DND-41 (cell line): ENCODE data around the gene JAKMIP1.
"Not testable (repeated sequence)": the region's sequence is repeated elsewhere in the genome, so short reads cannot be mapped to it uniquely, and the experiment has no call there.

Experiments
- ATAC-seq: fragments of 200-7000 bp; cut with Tn5 transposase; 3 replicates; pipeline ENCODE4 v1.9.1; 2021; ENCODE audit warnings: low read depth; ENCODE audit not compliant: insufficient read depth
- DNase-seq: peaks from one replicate; pipeline ENCODE4 v3.0.0-alpha.2; 2020
- H2AFZ ChIP-seq: 2 replicates; pipeline ENCODE4 v1.6.0; 2012; ENCODE audit warnings: low read depth, low read length
- H3K27ac ChIP-seq: 2 replicates; pipeline ENCODE4 v1.5.1; 2012; ENCODE audit warnings: low read length, inconsistent platforms
- H3K27me3 ChIP-seq: fragments of 200-600 bp; sonication (generic); 2 replicates; pipeline ENCODE4 v1.6.0; 2012; ENCODE audit warnings: low read length, mild to moderate bottlenecking, inconsistent platforms; ENCODE audit not compliant: insufficient read depth, poor library complexity
- H3K36me3 ChIP-seq: 2 replicates; pipeline ENCODE4 v1.5.1; 2012; ENCODE audit warnings: low read length, inconsistent platforms; ENCODE audit not compliant: insufficient read depth
- H3K4me1 ChIP-seq: 2 replicates; pipeline ENCODE4 v1.5.1; 2012; ENCODE audit warnings: mild to moderate bottlenecking, low read length; ENCODE audit not compliant: insufficient read depth
- H3K4me2 ChIP-seq: 2 replicates; pipeline ENCODE4 v1.6.0; 2012; ENCODE audit warnings: mild to moderate bottlenecking, moderate library complexity, low read length, inconsistent platforms; ENCODE audit not compliant: insufficient read depth
- H3K4me3 ChIP-seq, 2 experiments: fragments of 200-600 bp in 1 of 2; shearing (Covaris generic) in 1 of 2; 2 replicates each; pipeline ENCODE4 v1.5.1; 2012 to 2016; ENCODE audit warnings: inconsistent platforms in 2 of 2, low read length in 2 of 2, mild to moderate bottlenecking in 2 of 2, low read depth in 1 of 2, moderate library complexity in 1 of 2
- H3K79me2 ChIP-seq: 2 replicates; pipeline ENCODE4 v1.6.0; 2012; ENCODE audit warnings: low read length, inconsistent platforms; ENCODE audit not compliant: insufficient read depth
- H3K9ac ChIP-seq: 2 replicates; pipeline ENCODE4 v1.6.0; 2012; ENCODE audit warnings: low read depth, mild to moderate bottlenecking, inconsistent platforms, low read length, moderate library complexity
- H3K9me3 ChIP-seq: 2 replicates; pipeline ENCODE4 v1.5.1; 2012; ENCODE audit warnings: low read length, moderate library complexity, mild to moderate bottlenecking, inconsistent platforms; ENCODE audit not compliant: insufficient read depth, severe bottlenecking
- H4K20me1 ChIP-seq: 2 replicates; pipeline ENCODE4 v1.6.0; 2012; ENCODE audit warnings: low read length; ENCODE audit not compliant: insufficient read depth
- EZH2 ChIP-seq: IDR thresholded peaks from 3 replicates; pipeline ENCODE4 v1.6.1; 2012; ENCODE audit warnings: borderline replicate concordance, low read depth, mild to moderate bottlenecking, moderate library complexity, low read length, inconsistent platforms; ENCODE audit not compliant: severe bottlenecking
- TF ChIP-seq, protein P1 (sequence below): IDR thresholded peaks from 2 replicates; pipeline ENCODE4 v1.5.1; 2012; ENCODE audit warnings: borderline replicate concordance, low read length, moderate library complexity, mild to moderate bottlenecking; ENCODE audit not compliant: poor library complexity, severe bottlenecking; ENCODE audit errors: extremely low read depth

Gene JAKMIP1

GRCh38 chr4:5996641-5997040 lies 203.7 kb downstream of the JAKMIP1 start:
- Histone ChIP-seq H3K4me1 (no peaks in the 10 kb centered on the region), H3K9me3 (no peaks in the 10 kb centered on the region), H3K4me3 (no peak overlapping the region), H3K27ac (no peak overlapping the region), H3K79me2 (no peaks in the 10 kb centered on the region), H2AFZ (no peak overlapping the region), H3K36me3 (no peaks in the 10 kb centered on the region), H3K9ac (no peak overlapping the region), H3K4me2 (no peak overlapping the region), H4K20me1 (no peaks in the 10 kb centered on the region), H3K27me3 (no peaks in the 10 kb centered on the region)
- ATAC-seq (no peak), DNase-seq (no peak)
- no peak for TF ChIP-seq EZH2
- TF ChIP-seq, protein P1, sequence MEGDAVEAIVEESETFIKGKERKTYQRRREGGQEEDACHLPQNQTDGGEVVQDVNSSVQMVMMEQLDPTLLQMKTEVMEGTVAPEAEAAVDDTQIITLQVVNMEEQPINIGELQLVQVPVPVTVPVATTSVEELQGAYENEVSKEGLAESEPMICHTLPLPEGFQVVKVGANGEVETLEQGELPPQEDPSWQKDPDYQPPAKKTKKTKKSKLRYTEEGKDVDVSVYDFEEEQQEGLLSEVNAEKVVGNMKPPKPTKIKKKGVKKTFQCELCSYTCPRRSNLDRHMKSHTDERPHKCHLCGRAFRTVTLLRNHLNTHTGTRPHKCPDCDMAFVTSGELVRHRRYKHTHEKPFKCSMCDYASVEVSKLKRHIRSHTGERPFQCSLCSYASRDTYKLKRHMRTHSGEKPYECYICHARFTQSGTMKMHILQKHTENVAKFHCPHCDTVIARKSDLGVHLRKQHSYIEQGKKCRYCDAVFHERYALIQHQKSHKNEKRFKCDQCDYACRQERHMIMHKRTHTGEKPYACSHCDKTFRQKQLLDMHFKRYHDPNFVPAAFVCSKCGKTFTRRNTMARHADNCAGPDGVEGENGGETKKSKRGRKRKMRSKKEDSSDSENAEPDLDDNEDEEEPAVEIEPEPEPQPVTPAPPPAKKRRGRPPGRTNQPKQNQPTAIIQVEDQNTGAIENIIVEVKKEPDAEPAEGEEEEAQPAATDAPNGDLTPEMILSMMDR = no peak

- DNase-seq = no peak
These were observed 204.3 kb downstream of the JAKMIP1 start for GRCh38 chr4:5995901-5996623.

DNA sequence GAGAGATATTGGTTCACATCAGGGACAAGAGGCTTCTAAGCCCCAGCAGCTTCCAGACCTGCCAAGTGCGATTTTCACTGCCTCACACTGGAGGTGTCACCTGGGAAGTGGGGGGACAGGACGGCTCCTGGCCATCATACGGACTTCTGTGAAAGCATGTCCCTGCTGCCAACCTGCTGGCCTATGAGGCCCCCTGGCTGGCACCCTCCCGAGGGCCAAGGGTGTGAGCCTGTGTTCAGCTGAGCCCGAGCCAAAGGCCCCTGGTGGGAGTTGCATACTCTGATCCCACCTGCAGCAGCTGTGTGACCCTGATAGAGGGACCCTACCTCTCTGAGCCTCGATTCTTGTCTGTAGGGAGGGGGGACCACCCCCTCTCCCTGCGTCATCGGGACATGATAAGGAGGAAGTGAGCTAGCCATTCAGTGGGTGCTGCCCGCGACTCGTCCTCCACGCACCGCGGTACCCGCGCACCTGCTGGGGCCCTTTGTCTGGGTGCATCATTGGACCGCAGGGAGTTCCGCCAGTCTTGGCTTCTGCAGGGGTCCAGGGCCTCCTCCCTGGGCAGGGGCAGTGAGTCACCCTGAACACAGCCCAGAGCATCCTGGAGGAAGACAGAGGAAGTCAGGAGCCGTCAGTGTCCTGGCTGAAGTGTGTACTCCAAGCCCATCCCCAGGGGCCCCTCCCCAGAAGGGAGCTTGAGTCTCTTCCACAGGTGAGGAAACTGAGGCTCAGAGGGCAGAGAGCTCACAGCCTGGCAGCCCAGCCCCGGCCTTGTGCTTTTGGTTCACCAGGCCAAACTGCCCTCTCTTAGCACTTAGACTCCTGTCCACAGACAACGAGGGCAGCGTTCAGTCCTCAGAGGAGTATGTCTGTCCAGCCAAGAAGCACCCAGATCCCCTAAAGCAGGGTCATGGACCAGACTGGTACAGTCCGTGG lies 206.2 kb downstream of the JAKMIP1 start:
- ATAC-seq (no peak), DNase-seq (no peak)
- H3K9ac ChIP-seq = no peak overlapping the region
- no peaks in the 10 kb centered on the region for H3K36me3 ChIP-seq
- no peak overlapping the region for H2AFZ ChIP-seq
- no peak overlapping the region for H3K4me2 ChIP-seq
- TF ChIP-seq, protein P1 = no peak
- TF ChIP-seq EZH2 = no peak
- H3K27ac ChIP-seq = no peak overlapping the region
- H3K4me3 ChIP-seq = no peak overlapping the region
- H4K20me1 ChIP-seq = no peaks in the 10 kb centered on the region
- H3K79me2 ChIP-seq = no peaks in the 10 kb centered on the region
- no peaks in the 10 kb centered on the region for H3K27me3 ChIP-seq
- no peaks in the 10 kb centered on the region for H3K9me3 ChIP-seq
- H3K4me1 ChIP-seq = no peaks in the 10 kb centered on the region

More at GRCh38 chr4:5995901-5996623, 204.3 kb downstream of the JAKMIP1 start:
- H3K36me3 ChIP-seq = no peaks in the 10 kb centered on the region
- H4K20me1 ChIP-seq = no peaks in the 10 kb centered on the region
- no peaks in the 10 kb centered on the region for H3K9me3 ChIP-seq
- H3K9ac ChIP-seq = no peak overlapping the region
- H2AFZ ChIP-seq = no peak overlapping the region
- H3K4me2 ChIP-seq = no peak overlapping the region
- H3K27ac ChIP-seq = no peak overlapping the region
- no peak overlapping the region for H3K4me3 ChIP-seq
- TF ChIP-seq, protein P1 = no peak
- no peaks in the 10 kb centered on the region for H3K27me3 ChIP-seq
- H3K4me1 ChIP-seq = no peaks in the 10 kb centered on the region
- no peaks in the 10 kb centered on the region for H3K79me2 ChIP-seq
- ATAC-seq = no peak

- H3K79me2 ChIP-seq, H4K20me1 ChIP-seq, H2AFZ ChIP-seq, H3K36me3 ChIP-seq, DNase-seq, H3K27ac ChIP-seq, H3K9ac ChIP-seq, H3K4me3 ChIP-seq, H3K4me1 ChIP-seq, H3K4me2 ChIP-seq, H3K9me3 ChIP-seq, ATAC-seq, H3K27me3 ChIP-seq: not testable (repeated sequence)
These were observed 207.0 kb downstream of the JAKMIP1 start for GRCh38 chr4:5993346-5993745.
